Bone marrow (tissue), 2 donors: ENCODE data around the gene GPNMB.

ENCODE experiments used
- DNase-seq, 2 donors: peaks; one replicate each; lab custom pipeline; 2025; lab: John Stamatoyannopoulos, UW

Gene GPNMB

DNA sequence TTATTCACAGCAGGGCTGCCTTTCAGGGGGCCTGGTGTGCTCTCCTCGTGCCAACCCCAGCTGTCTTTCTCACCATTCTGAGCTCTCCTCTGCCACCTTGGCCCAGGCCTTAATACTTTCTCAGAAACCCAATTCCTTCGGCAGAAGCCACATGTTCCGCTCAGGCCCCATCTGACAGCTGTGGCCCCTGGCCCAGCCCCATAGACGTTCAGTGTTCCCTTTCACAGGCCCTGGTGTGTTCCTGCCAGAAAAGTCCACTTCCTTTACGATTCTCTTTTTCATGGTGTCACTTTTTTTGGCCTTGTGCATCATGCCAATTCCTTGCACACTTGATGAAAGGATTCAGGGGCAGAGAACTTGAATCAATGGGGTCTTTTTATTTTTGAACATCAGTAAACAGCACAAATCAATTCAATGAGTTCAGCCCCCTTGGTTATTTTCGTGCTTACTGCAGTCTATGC, 15.9 kb upstream of the GPNMB start:
- no peak for DNase-seq

DNA sequence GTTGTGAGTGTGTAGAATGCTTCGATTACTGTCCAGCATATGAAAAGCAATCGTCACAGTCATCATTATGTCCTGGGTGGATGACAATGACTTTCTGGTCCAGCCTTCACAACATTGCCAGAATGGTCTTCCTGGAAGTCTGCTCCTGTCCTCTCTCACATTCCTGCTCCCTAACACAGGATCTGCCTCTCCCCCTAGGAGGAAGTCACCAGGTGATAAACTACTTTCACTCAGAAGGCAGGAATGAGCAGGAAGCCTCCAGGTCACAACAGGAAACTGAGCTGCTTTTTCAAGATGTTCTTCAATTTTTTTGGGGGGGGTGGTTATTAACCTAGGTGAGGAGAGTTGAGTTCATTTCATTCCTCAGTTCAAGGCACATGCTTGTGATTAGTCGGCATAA, 13.6 kb upstream of the GPNMB start:
- DNase-seq: no peak

DNA sequence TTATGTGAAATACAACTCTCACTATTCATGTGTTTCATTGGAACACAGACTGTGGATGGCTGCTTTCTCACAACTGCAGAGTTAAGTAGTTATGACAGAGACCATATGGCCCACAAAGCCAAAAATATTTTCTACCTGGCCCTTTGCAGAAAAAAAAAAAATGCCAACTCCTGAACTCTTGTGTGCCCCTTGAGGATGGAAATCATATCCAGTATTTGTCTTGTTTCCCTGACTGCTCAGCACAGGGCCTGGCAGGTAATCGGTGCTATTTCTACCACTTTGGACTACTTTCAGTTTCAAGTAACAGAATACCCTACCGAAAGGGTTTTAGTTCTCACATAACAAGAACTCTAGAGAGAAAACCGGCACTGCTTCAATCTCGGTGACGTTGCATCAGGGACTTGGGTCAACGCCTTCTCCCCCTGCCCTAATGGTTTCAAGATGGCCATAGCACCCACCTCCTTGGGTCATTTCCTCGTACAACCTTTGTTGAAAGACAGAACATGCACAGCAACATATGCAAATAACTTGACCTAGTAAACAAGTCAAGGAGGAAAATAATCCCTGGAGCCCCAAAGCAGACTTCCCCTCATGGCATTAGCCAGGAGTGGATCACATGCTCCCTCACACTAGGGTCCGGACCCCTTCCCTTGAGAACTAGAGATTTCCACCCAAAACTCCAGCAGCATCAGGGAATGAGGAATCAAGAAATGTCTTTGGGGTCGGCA, 11.8 kb upstream of the GPNMB start:
- no peak for DNase-seq

DNA sequence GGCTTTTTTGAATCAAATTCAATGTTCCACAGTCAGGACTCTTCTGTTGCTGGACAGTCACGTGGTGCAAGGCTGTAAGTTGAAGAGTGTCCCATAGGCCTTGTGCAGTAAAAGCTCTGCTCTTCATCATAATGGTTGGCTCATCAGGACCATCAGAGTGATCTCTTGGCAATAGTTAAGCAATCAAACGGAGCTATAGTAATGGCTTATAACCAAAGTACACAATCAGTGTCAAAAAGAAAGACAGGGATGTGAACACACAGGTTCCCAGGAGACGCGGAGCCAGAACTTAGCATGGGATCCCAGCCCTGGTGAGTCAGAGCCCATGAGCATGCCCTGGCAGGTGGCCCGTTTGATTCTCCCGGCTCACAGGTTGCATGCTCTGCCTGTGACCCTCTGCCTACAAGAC, 10.8 kb upstream of the GPNMB start:
- no peak for DNase-seq

DNA sequence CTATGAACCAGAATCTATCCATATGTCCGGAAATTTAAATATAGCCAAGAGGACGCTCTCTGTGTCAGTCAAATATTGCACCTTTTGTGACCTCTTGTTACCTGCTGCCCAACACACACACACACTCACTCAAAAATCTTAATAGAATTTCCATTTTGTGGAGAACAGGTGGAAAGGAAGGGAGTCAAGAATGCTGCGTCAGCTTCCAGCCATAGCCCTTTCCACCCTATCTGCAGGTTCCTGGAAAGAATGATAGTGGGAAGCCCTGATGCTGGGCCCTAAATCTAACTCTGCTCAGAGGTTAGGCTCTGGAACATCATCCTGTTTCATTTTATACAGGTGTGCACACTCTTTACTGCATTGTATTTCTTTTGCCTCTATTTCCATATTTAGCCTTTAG, 9.6 kb upstream of the GPNMB start:
- no peak for DNase-seq

DNA sequence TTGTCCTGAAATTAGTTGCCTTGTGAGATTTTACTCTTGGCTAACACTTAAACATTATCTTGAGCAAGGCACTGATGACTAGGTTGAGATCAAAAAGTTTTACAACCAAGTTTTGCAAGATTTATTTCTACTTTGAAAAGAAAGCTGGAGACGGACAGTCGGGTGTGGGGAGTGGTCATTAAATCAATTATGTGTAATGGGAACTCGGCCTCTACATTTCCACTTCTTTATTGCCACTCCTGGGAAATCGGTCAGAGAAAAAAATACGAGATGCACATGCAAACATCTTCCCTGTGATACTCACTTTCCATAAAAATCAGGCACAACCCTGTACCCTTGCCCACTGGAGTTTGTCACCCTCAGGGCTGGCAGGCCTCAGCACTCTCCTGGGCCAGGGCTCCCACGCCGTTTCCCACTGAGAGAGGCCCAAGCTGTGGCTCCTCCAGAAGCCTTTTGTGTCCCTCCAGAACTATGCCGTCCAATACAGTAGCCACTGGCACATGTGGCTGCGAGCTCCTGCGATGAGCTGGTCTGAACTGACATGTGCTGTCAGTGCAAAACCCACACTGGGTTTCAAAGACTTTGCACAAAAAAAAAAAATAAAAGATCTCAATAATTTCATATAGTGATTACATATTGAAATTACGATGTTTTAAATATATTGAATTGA, 7.5 kb upstream of the GPNMB start:
- DNase-seq: no peak

DNA sequence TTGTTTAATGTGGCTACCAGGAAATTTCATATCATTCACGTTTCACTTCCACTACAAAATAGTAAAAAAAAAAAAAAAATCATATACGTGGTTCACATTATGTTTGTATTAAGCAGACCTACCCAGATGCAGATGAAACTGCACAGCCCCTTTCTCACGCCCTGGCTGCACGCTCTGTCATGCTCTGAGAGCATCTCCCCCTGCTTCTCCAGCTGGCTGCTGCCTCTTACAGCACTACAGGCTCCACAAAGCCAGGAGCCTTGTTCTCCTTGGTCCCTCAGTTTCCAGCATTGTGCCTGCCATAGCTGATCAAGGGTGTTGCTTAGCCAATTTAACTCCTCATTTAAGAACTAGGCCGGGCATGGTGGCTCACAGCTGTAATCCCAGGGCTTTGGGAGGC, 6.9 kb upstream of the GPNMB start:
- DNase-seq: no peak

DNA sequence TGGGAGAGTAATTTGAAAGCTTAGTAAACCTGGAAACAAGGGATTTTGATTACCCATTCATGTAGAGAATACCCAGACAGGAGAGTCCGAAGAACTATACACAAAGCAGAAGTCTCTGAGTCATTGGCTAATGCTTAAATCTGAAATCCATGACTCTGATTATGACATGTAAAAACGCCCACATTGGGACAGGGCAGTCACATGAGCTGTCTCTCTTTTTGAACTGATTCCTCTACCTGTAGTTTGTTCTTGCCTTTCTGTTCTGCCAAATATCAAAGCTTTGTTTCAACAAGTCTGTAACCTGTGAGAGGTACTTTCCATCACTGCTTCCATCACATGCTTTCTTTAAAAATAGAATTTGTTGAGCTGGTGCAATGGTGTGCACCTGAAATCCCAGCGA, 4.3 kb upstream of the GPNMB start:
- DNase-seq: no peak

DNA sequence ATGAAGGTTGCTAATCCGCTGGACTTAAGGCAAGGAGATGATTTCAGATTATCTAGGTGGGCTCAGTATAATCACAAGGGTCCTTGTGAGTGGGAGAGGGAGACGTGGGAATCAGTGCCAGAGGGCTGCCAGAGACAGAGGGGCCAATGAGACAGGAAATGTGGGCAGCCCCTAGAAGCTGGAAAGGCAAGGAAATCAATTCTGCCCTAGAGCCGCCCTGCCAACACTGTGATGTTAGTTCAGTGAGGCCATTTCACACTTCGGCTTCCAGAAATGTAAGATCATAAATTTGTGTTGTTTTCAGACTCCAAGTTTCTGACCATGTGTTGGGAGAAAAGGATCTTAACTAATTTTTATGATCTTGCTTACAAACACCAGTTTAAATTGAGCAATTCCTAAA, 3.6 kb upstream of the GPNMB start:
- no peak for DNase-seq

DNA sequence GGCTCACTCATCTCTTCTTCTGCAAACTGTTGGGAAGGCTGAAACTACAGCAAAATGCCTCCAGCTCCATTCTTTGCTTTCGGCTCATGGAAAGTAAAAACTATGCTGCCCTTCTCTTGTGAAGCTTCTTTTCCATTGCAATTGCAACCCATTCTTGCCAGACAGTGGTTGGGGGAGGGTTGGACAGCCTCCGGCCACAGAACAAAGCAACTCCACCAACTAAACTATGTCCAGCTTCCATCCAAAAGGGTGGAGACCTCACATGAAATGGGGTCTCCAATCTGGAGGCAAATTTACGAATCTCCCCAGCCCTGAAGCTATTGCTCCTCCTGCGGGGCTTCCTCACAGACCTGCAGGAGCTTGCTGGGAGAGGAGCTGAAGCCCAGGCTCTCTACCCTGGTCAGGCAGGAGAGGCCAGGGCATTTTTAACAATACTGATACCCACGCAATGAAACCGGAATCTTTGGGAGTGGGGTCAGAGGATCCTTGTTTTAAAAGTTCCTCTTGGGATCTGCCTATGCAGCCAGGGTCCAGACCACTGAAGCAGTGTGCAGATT, 549 bp downstream of the GPNMB start:
- no peak for DNase-seq

DNA sequence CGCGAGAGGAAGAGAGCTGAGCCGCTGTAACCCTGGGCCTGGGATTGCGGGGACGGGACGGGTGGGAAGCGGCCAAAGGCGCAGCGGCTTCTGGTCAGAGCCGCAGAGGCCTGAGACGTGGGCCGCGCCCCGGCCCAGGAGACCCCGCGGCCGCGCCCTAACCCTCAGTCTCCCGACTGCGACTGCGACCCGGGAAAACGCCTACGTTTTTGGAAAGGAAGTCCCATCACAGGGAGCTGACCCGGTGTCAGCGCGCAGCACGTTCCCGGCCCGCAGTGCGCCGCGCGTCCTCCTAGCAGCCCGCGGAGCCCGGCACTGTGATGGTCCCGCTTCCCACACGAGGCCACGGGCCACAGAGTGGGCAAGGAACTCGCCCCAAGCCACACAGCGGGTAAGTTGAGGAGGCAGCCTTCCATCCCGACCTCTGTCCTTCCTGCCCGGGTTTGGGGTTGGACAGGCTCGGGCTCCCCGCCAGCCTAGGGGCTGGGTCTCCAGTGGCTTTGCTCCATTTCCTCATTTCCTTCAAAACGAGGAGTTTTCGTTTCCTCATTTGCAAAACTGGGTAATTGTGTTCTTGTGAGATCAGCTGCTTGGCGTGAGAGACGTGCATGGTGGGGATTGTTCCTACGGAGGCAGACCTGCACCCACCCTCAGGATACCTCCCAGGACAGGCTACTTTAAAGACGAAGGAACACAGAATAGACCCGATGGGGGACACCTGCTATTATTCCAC, 1.2 kb downstream of the GPNMB start:
- DNase-seq: peak in 1 of 2 donors; percentile 40

DNA sequence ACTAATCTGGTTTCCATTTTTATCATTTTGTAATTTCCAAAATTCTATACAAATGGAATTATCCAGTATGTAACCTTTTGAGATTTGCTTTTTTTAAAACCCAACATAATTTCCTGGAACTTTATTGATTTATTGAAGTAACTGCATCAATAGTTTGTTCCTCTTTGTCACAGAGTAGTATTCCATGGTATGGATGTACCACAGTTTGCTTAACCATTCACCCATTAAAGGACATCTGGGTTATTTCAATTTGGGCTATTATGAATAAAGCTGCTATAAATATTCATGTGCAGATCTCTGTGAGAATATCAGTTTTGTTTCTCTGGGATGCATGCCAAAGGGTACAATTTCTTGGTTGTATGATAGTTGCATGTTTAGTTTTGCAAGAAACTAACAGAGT, 2.9 kb downstream of the GPNMB start:
- no peak for DNase-seq

DNA sequence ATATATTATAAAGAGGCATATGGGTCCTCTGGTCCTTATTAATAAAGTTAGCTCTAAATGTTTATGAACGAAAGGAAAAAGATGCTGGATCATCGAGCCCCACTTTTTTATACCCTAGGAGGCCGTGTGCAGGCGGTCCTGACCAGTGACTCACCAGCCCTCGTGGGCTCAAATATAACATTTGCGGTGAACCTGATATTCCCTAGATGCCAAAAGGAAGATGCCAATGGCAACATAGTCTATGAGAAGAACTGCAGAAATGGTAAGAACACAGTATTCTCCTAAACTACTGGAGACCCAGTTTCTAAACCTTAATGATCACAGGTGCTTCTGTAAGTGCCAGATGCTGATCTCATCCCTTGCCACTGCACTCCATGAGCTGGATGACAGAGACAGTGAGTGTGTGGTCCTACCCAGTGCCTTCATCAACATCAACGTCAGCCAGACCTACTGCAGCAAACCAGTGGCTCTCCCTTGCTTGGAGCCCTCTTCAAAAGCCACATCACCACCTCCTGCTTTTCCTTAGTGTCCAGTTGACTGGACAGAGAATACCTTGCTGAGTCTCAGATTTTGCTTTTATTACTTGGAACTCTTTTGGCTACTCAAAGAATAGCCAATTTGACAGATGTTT, 7.6 kb downstream of the GPNMB start:
- DNase-seq: no peak

DNA sequence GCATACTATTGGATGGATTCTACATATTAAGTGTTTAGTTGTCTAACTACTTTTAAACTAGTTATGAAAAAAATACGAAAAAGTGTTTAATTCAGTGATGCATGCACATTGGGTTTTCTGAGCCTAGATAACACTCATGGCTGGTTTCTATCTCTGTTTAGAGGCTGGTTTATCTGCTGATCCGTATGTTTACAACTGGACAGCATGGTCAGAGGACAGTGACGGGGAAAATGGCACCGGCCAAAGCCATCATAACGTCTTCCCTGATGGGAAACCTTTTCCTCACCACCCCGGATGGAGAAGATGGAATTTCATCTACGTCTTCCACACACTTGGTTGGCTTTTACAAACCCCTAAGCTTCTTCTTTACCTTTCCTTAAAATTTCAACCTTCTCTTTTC, 10.2 kb downstream of the GPNMB start:
- no peak for DNase-seq

DNA sequence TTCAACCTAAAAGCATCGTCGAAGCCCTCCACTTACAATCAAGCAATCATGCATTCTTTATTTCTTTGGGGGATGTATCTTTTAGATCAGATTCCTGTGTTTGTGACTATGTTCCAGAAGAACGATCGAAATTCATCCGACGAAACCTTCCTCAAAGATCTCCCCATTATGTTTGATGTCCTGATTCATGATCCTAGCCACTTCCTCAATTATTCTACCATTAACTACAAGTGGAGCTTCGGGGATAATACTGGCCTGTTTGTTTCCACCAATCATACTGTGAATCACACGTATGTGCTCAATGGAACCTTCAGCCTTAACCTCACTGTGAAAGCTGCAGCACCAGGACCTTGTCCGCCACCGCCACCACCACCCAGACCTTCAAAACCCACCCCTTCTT, 13.8 kb downstream of the GPNMB start:
- no peak for DNase-seq

DNA sequence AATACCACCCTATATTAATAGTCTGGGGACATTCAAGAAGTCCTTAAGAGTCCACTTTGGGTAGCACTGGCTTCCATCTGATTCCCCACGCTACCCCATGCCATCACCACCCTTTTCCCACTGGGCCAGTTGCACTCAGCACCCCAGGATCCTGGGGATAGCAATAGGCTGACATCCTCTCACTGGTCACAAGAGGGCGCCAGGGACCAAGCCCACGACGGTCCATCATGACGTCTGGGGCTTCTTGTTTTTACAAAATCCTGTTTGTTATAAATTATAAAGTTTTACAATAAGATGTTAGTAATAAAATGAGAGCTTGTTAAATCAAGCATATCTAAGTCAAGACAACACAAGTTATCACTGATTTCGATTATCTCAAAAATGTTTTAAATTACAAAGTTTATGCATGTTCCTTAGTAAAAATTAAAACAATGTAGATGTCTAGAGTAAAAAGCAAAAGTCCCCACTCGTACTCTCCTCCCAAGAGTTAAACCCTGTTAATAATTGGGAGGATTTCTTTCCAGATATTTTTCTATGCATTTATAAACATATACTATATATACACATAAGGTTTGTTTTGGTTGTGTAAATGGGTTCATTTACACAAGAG, 15.4 kb downstream of the GPNMB start:
- peak; percentile 5 to 18 for DNase-seq

DNA sequence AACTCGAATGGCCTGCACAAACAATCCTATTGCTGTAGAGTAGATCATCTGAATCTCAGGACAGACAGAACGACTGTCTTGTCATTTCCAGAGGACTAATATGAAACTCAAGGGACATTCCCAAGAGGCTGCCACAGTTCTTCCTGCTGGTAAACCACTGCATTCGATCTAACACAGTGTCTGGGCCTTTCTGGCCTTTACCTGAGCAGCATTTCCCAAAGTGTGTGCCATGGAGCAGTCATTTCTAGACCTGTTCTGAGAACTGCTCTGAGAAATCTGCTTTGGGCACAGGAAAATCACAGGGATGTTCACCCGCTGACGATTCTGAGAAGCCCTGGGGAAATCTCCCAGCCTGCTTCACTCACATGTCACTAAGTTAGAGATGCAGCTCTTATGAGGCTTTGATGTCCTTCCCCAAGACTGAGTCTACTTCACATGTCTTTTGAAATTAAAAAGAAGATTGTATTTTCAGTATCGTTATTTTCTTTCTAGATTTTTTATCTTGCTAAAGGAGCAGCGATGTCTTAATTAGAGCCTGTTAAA, 18.4 kb downstream of the GPNMB start:
- DNase-seq: no peak

DNA sequence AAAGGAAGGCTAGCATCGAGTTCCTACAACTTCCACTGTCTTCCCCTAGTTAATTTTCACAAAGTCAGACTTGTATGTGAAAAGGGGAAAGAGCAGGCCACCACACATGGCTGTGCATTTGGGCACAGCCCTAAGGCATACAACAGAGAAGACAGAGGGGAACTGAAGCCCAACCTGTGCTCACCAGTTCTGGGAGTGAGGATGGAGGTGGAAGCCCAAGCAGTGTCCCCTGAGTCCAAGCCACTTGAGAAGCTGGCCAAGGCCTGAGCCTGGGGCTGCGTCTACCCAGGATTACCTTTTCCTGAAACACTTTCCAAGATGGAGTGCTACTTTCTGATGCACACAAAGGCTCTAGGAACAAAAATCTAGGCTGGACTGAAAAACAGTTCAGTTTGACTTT, 20.3 kb downstream of the GPNMB start:
- no peak for DNase-seq

DNA sequence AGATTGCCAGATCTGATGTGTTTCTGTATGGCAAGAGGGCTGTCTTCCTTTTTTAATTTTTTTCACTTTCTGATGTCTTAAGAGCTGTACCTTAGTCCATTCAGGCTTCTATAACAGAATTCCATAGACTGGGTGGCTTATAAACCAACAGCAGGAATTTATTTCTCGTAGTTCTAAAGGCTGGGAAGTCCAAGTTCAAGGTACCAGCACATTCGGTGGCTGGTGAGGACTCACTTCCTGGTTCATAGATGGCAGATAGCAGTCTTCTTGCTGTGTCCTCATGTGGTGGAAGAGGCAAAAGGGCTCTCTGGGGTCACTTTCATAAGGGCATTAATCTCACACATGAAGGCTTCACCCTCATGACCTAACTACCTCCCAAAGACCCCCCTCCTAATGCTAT, 20.8 kb downstream of the GPNMB start:
- DNase-seq: no peak

DNA sequence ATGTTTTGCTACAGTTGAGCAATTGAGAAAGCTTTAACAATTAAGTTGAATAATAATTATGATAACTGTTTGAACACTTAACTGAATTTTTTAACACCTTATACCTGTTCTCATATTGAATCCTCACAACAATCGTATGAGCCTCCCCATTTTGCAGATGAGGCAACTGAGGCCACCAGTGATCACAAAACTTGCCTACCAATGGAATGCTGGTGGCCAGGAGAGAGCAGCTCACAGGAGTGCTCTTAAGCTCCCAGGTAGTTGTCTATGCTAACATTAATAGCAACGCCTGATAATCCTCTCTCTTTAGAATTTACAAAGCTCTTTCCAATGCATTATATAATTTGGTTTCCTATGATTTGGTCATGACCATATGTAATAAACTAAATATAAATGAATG, 21.6 kb downstream of the GPNMB start:
- no peak for DNase-seq

DNA sequence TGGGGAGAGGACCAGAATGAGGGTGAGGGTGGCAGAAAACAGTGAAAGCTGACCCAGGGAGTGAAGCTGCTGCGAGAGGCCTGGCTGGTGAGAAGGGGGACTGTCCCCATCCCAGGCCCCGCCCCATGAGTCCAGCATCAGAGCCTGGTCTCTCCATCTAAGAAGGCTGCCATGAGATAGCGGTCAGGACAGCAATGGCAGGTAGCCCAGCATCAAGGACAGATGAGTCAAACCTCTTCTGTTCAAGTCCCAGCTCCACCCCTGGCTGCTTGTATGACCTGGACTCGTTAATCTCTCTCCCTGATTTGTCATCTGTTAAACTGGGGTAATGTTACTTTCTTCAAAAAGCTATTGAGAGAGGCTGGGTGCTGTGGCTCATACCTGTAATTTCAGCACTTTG, 22.2 kb downstream of the GPNMB start:
- no peak for DNase-seq

DNA sequence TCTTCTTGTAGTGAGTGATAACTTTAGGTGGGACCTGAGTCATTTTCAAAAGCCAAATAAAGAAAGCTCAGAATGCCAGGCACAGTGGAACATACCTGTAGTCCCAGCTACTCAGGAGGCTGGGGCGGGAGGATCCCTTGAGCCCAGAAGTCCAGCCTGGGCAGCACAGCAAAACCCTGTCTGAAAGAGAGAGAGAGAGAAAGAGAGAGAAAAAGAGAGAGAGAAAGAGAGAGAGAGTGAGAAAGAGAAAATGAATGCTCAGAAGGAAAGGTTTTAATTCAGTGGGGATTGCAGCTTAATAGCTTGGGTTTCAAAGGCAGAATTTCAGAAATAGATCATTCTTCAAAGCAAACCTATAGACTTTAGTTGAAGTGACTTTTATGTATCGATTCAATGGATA, 25.7 kb downstream of the GPNMB start:
- DNase-seq: no peak
